Measurements from ENCODE around the gene WNK1. TPM values are rescaled to one million over a fixed set of nuclear protein-coding genes. Genes with fewer than 3 reads are reported as not detected.

WNK1 gene
- total and polyA plus RNA-seq, 2 experiments from 2014 or later: 41.5 to 47.2 TPM

DNA sequence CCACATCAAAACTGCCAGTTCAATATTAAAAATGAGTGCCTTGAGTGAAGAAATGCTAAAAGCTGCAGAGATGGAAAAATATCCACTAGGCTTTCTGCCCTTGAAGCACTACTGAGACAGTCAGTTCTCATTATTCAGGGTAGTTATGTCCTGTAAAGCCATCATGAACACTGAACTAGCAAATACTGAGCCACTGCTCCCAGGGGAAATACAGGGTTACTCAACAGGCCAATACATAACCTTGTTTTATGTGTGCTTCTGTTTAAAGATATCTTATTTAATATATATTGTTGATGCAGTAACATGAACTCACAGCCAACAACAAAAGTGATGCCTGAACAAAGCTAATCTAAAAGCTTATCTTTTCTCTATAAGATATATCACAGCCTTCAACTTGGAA, 193.8 kb downstream of the WNK1 start:
- peaks cover 76% of the 10 kb centered on the region for H3K79me2 ChIP-seq (ENCODE audit: insufficient read depth)
- no peaks in the 10 kb centered on the region for H3K9me2 ChIP-seq (ENCODE audit: insufficient read depth)
- 0 out of 2 replicates have a peak overlapping the region, but pooled peaks have one; percentile 15 for H3K4me3 ChIP-seq
- H3K27me3 ChIP-seq (replicated peaks; ENCODE audit: insufficient read depth): no peaks in the 10 kb centered on the region
- no peak overlapping the region for H2AFZ ChIP-seq
- peak overlapping the region; percentile 12; the same call in 1 of the 2 replicates for H3K9ac ChIP-seq
- peaks cover 18% of the 10 kb centered on the region for H3F3A ChIP-seq (ENCODE audit: insufficient read depth)
- DNase-seq: peak; percentile 36
- peak overlapping the region; percentile 47 for H3K27ac ChIP-seq
- H3K4me1 ChIP-seq (ENCODE audit: insufficient read depth): peaks cover 14% of the 10 kb centered on the region
- peaks cover 8% of the 10 kb centered on the region; the same call in 1 of the 2 replicates for H3K36me3 ChIP-seq (ENCODE audit: low read depth)
- in situ Hi-C loops (cut with MboI): no loop called here
- H3K4me2 ChIP-seq (ENCODE audit: unreplicated experiment): peak overlapping the region; percentile 14
- no peaks in the 10 kb centered on the region for H4K20me1 ChIP-seq (ENCODE audit: insufficient read depth)
- no peaks in the 10 kb centered on the region for H3K9me3 ChIP-seq (ENCODE audit: low read depth)
- TF ChIP-seq EZH2phosphoT487 (IDR thresholded peaks at IDR 0.05; ENCODE audit: insufficient read depth, low read depth): no peak
- TF ChIP-seq EZH2 (IDR thresholded peaks at IDR 0.05; ENCODE audit: insufficient read depth, poor library complexity, severe bottlenecking): no peak

DNA sequence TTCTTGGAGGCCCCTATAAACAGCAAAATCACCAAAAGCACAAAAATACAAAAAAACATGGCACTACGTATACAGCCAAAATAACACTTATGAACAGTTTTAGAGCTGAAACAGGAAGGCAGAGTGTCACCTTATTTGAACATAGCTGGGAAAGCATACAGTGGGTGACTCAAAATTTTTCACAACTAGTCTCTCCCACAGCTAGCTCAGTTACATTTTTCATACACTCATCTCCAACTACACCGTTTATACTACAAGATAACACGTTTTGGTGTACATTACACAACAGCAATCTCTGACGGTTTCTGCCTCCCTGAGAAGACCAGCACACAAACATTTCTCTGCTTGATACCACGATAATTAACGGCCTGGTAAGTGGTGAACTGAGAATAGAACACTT, 194.3 kb downstream of the WNK1 start:
- peaks cover 7% of the 10 kb centered on the region; the same call in 1 of the 2 replicates for H3K36me3 ChIP-seq (ENCODE audit: low read depth)
- H3F3A ChIP-seq (ENCODE audit: insufficient read depth): peaks cover 18% of the 10 kb centered on the region
- no peaks in the 10 kb centered on the region for H3K9me3 ChIP-seq (ENCODE audit: low read depth)
- 75 to 80% methylated on average over 6 of the region's 6 CpGs for WGBS, 2 experiments (ENCODE audit: low coverage in 1 of 2, low lambda C conversion rate in 2 of 2, missing lambda C conversion rate in 2 of 2)
- peak; percentile 56 for DNase-seq
- TF ChIP-seq EZH2phosphoT487 (IDR thresholded peaks at IDR 0.05; ENCODE audit: insufficient read depth, low read depth) (no peak), EZH2 (IDR thresholded peaks at IDR 0.05; ENCODE audit: insufficient read depth, poor library complexity, severe bottlenecking) (no peak)
- H4K20me1 ChIP-seq (ENCODE audit: insufficient read depth): no peaks in the 10 kb centered on the region
- in situ Hi-C loops (cut with MboI): no loop called here
- H3K27ac ChIP-seq: peak overlapping the region; percentile 47
- H3K9me2 ChIP-seq (ENCODE audit: insufficient read depth): no peaks in the 10 kb centered on the region
- H3K4me1 ChIP-seq (ENCODE audit: insufficient read depth): peaks cover 14% of the 10 kb centered on the region
- 0 out of 2 replicates have a peak overlapping the region, but pooled peaks have one; percentile 15 for H3K4me3 ChIP-seq
- no peaks in the 10 kb centered on the region for H3K27me3 ChIP-seq (replicated peaks; ENCODE audit: insufficient read depth)
- no peak overlapping the region for H2AFZ ChIP-seq
- H3K4me2 ChIP-seq (ENCODE audit: unreplicated experiment): peak overlapping the region; percentile 14
- peaks cover 72% of the 10 kb centered on the region for H3K79me2 ChIP-seq (ENCODE audit: insufficient read depth)
- H3K9ac ChIP-seq: peak overlapping the region; percentile 12; the same call in 1 of the 2 replicates

DNA sequence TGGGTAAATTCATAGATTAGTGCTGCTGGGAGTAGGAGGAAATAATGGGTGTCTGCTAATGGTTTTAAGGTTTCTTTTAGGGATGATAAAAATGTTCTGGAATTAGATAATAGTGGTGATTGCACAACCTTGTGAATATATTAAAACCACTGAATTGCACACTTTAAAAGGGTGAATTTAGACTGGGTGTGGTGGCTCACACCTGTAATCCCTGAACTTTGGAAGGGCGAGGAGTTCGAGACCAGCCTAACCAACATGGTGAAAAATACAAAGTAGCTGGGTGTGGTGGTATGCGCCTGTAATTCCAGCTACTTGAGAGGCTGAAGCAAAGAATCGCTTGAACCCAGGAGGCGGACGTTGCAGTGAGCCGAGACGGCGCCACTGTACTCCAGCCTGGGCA, 195.9 kb downstream of the WNK1 start:
- no peaks in the 10 kb centered on the region for H3K9me3 ChIP-seq (ENCODE audit: low read depth)
- in situ Hi-C loops (cut with MboI): no loop called here
- TF ChIP-seq EZH2 (IDR thresholded peaks at IDR 0.05; ENCODE audit: insufficient read depth, poor library complexity, severe bottlenecking) (no peak), EZH2phosphoT487 (IDR thresholded peaks at IDR 0.05; ENCODE audit: insufficient read depth, low read depth) (no peak)

DNA sequence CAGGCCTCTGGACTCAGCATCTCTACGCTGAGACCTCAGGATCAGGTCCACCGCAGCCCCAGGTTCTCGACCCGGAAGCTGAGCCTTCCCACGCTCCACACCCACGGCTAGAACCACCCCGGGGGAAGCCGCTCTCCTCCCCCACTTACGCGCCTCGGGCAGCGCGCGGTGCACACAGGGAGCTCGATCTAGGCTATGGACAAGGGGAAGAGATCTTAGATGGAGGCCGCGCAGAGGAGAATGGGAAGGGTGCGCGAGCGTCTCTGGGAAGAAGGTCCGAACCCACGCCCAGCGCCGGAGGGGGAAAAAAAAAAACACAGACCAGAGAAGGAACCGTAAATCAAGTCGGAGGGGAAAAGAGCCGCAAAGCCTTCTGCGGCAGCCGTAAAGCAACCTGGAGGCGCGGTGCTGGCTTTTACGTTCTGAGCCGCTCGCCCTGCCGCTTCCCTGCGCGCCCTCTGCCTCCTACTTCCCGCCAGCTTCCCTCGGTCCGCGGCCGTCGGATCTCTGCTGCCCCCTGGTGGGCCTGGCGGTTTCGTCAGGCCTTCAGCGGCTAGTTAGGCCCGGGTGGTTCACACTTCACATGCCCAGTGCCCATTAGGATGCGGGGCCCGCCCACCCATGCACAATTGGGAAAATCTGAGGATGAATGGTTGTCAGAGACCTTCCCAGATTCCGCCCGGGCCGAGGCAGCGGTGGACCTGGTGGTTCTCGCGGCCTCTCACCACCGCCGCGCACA, 197.2 kb downstream of the WNK1 start, which contains the start of gene RAD52:
TSS of gene RAD52 (minus strand) at position 242 of the 739 bp plus-strand sequence. CDS start 16,636 bp downstream, outside the sequence.
- no peaks in the 10 kb centered on the region for H3K9me2 ChIP-seq (ENCODE audit: insufficient read depth)
- peaks cover 34% of the 10 kb centered on the region for H3F3A ChIP-seq (ENCODE audit: insufficient read depth)
- H3K79me2 ChIP-seq (ENCODE audit: insufficient read depth): peaks cover 42% of the 10 kb centered on the region
- in situ Hi-C loops (cut with MboI): no loop called here
- TF ChIP-seq EZH2 (IDR thresholded peaks at IDR 0.05; ENCODE audit: insufficient read depth, poor library complexity, severe bottlenecking): no peak
- TF ChIP-seq EZH2phosphoT487 (IDR thresholded peaks at IDR 0.05; ENCODE audit: insufficient read depth, low read depth): no peak
- H3K4me3 ChIP-seq: peak within 1 kb of the TSS; percentile 79
- peaks cover 32% of the 10 kb centered on the region for H3K4me1 ChIP-seq (ENCODE audit: insufficient read depth)
- no peaks in the 10 kb centered on the region for H3K36me3 ChIP-seq (ENCODE audit: low read depth)
- peak; percentile 99 for DNase-seq
- WGBS, 2 experiments (ENCODE audit: low coverage in 1 of 2, low lambda C conversion rate in 2 of 2, missing lambda C conversion rate in 2 of 2): 1% methylated on average over 55 to 58 of the region's 58 CpGs
- H4K20me1 ChIP-seq (ENCODE audit: insufficient read depth): no peaks in the 10 kb centered on the region
- H3K4me2 ChIP-seq (ENCODE audit: unreplicated experiment): peak within 1 kb of the TSS; percentile 94
- H2AFZ ChIP-seq: peak within 1 kb of the TSS; percentile 84
- peak within 1 kb of the TSS; percentile 88 for H3K27ac ChIP-seq
- no peaks in the 10 kb centered on the region for H3K27me3 ChIP-seq (replicated peaks; ENCODE audit: insufficient read depth)
- H3K9ac ChIP-seq: peak within 1 kb of the TSS; percentile 86
- no peaks in the 10 kb centered on the region for H3K9me3 ChIP-seq (ENCODE audit: low read depth)

More for the DNA sequence above, 195.9 kb downstream of the WNK1 start:
- Histone ChIP-seq H3K4me3 (peak overlapping the region; percentile 79), H3K4me1 (ENCODE audit: insufficient read depth) (peaks cover 18% of the 10 kb centered on the region), H3K79me2 (ENCODE audit: insufficient read depth) (peaks cover 56% of the 10 kb centered on the region), H3K27ac (peak overlapping the region; percentile 88), H3F3A (ENCODE audit: insufficient read depth) (peaks cover 21% of the 10 kb centered on the region), H3K36me3 (ENCODE audit: low read depth) (no peaks in the 10 kb centered on the region), H3K27me3 (replicated peaks; ENCODE audit: insufficient read depth) (no peaks in the 10 kb centered on the region), H3K4me2 (ENCODE audit: unreplicated experiment) (peak overlapping the region; percentile 94), H3K9ac (peak overlapping the region; percentile 86), H2AFZ (peak overlapping the region; percentile 84; the same call in 1 of the 2 replicates), H3K9me2 (ENCODE audit: insufficient read depth) (no peaks in the 10 kb centered on the region), H4K20me1 (ENCODE audit: insufficient read depth) (no peaks in the 10 kb centered on the region)
- peak; percentile 15 for DNase-seq
- 80 to 84% methylated on average over 9 of the region's 9 CpGs for WGBS, 2 experiments (ENCODE audit: low coverage in 1 of 2, low lambda C conversion rate in 2 of 2, missing lambda C conversion rate in 2 of 2)
